GM18502 (cell line): ENCODE measurements around the gene GPHN.

ENCODE experiments used
- ATAC-seq: cut with Tn5 transposase; IDR thresholded peaks from one replicate; pipeline ENCODE4 v1.9.1; 2021; ENCODE audit warnings: mild to moderate bottlenecking; ENCODE audit not compliant: unreplicated experiment, poor library complexity

Gene GPHN

DNA sequence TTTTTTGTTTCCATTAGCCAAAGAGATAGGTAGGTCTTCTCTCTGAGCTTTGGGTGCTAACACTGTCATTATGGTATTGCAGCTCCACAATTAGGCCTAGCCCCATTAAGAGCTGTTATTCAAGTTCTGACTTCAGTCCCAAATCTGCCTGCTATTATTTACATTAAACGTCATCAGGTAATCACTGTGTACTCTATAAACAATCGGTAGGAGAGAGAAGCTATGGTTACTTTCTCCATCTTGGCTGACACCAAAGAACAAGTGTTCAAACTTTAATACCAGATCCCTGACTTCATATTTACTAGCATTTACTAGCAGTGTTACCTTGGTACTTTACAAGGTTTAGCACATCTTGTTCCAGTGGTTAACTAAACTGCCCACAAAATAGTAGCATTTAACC lies 376.2 kb downstream of the GPHN start:
- ATAC-seq: no peak

GRCh38 chr14:66900719-66901118 lies 392.8 kb downstream of the GPHN start:
- no peak for ATAC-seq

- no peak for ATAC-seq
These were observed 402.4 kb downstream of the GPHN start for GRCh38 chr14:66910311-66910840.

DNA sequence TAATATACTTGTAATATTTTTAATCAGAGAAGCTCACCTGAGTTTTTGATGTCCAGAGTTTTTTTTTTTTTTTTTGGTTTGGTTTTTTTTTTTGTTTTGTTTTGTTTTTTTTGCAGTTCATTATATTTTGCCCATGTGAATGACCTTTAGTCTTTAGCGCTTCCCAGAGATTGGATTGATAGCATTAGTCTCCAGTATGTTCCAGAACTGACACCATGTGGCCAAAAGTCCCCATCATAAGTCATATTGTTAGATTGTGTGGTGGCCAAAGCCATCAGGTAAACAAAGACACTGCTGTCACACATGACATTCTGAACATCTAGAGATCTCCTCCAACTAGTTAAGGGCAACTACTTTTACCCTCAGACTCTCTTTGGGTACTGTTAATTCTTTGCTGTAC lies 408.5 kb downstream of the GPHN start:
- no peak for ATAC-seq

DNA sequence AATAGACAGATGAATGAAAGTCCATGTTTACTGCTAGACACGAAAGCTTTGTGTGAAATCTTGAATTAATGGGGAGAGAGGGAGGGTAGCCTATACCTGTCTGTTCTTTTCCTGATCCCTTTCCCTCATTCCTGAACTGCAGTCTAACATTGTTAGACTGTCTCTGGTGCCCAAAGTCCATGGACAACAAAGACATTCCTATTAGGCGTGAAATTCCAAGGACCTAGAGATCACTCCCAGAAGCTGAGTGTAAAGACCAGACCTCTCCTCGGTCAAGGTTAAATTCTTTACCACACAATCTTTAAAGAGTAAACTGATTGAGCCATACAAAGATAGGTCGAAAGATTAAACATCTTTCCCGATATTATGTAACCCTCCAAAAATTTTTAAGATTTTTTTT lies 410.6 kb downstream of the GPHN start:
- ATAC-seq: no peak

DNA sequence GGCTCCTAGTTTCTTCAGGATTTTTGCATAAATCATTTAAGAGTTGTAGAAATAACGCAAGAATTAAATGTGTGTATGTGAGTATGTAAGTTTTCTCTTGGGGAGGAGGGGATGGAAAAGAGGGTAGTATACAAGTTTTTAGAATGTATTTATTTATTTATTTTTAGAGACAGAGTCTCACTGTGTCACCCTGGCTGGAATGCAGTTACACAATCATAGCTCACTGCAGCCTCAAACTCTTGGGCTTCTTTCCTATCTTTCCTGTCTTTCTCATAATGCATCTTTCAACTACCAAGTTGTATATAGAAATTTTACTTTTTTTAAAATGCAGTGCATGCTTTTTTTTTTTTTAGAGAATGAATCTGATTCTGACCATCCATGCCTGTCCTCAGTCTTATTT lies 412.2 kb downstream of the GPHN start:
- no peak for ATAC-seq

- no peak for ATAC-seq
These were observed 415.3 kb downstream of the GPHN start for GRCh38 chr14:66923251-66923650.

DNA sequence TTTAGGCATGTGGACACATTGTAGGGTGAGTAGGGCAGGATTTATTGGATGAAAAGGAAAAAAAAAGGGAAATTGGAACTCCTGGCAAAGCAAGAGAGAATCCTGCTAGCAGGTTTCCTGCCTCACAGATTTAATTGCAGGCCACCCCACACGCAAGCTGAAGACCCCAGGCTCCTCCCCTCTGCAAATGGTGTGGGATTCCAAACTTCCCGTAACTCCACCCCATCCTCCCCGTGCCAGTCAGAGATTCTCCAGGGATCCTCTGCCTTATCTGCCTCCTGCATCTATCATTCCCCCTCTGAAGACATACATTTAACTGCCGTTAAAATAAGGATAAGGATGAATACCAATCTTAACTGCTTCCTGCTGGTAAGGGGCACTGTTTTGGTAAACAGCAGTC lies 431.5 kb downstream of the GPHN start:
- no peak for ATAC-seq

GRCh38 chr14:66944872-66945271 lies 436.9 kb downstream of the GPHN start:
- no peak for ATAC-seq

- ATAC-seq: no peak
These were observed 447.2 kb downstream of the GPHN start for GRCh38 chr14:66955159-66955558.

DNA sequence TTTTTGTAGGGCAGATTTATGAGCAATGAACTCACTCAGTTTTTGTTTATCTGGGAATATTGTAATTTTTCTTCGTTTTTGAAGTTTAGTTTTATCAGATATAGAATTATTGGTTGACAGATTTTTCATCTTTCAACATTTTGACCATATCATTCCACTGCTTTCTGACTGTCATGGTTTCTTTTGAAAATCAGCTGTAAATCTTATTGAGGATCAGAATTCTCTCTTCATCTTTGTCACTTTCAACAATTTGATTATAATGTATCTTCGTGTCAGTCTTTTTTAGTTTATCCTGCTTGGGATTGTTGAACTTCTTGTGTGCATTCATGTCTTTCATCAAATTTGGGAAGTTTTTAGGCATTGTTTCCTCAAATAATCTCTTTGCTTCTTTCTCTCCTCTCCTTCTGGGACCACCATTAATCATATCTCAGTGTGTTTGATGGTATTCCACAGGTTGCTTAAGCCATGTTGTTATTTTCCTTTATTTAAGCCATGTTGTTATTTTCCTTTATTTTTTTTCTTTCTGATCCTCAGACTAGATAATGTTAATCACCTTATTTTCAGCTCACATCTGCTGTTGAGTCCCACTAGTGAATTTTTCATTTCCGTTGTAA lies 451.6 kb downstream of the GPHN start:
- no peak for ATAC-seq

DNA sequence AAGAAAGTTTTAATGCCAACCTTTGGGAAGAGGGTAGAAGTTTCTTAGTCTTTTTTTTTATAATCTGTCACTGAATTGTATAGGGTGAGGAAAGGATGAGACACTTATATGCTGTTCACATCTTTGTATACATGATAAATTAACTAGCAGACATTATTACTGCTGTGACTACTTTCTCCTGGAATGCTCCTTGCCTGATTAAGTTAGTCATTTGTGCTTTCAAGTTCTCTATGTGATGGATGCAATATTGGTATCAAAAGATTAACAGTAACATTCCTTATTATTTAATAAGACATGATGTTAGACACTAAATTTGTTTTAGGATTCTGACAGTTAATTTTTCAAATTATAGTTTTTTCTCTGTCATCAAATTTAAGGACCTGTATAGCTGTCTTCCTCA lies 457.9 kb downstream of the GPHN start:
- ATAC-seq: no peak

GRCh38 chr14:66972469-66972868 lies 464.5 kb downstream of the GPHN start:
- no peak for ATAC-seq

DNA sequence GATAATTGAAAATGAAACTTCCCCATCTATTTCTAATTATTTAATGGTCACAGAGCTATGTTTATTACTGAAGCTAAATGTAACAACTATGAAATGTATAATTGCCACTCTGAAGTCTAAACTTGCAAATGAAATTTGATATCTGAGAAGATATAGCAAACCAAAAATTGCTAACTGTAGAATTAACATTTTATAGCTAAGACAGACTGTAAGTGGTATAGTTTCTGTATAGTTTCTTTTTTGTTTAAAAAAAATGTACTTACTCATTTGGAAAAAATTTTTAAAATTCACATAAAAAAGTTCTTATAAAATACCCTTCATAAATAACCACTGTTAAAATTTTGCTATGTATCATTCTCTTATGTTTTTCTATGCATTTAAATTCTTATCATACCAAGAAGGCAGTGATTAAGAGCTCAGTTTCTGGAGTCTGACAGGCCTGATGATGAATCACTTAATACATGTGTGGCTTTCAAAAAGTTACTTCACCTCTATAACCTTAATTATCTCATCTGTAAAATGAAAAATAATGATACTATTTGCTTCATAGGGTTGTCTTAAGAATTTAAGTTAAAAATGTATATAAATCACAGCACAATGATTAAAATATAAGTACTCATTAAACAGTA lies 466.6 kb downstream of the GPHN start:
- ATAC-seq: no peak

GRCh38 chr14:66975251-66975650 lies 467.3 kb downstream of the GPHN start:
- no peak for ATAC-seq

DNA sequence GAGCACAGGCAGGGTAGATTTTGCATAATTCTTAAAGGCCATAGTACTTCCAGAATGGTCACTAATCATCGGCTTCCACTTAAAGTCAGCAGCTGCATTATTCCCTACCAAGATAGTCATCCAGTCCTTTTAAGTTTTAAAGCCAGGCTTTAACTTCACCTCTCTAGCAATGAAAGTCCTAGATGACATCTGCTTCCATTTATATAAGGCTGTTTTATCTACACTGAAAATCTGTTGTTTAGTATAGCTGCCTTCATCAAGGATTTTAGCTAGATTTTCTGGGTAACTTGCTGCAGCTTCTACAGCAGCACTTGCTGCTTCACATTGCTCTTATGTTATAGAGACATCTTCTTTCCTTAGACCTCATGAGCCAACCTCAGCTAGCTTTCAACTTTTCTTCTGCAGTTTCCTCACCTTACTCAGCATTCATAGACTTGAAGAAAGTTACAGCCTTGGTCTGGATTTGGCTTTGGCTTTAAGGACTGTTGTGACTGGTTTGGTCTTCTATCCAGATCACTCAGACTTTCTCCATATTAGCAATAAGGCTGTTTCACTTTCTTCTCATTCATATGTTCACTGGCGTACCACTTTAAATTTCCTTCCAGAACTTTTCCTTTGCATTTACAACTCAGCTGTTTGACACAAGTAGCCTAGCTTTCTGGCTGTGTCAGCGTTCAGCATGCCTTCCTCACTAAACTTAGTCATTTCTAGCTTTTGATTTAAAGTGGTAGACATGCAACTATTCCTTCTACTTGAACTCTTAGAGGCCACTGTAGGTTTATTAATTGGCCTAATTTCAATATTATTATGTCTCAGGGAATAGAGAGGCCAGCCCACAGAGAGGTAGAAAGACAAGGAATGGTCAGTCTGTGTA lies 471.4 kb downstream of the GPHN start:
- ATAC-seq: no peak

- ATAC-seq: no peak
These were observed 474.3 kb downstream of the GPHN start for GRCh38 chr14:66982247-66982646.

DNA sequence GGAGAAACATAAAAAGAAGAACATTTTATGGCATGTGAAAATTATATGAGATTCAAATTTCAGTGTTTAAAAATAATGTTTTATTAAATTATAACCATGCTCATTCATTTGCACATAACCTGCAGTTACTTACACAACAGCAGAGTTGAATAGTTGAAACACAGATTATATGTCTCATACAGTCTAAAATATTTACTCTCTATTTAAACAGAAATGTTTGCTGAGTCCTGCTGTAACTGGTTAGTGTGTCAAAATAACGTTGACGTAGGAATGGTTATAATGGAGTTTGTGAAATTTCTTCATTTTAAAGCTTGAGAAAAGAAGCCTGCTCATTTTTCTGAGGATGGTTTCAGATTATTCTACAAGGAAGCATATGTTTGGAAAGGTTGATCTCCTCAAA lies 484.8 kb downstream of the GPHN start:
- no peak for ATAC-seq

DNA sequence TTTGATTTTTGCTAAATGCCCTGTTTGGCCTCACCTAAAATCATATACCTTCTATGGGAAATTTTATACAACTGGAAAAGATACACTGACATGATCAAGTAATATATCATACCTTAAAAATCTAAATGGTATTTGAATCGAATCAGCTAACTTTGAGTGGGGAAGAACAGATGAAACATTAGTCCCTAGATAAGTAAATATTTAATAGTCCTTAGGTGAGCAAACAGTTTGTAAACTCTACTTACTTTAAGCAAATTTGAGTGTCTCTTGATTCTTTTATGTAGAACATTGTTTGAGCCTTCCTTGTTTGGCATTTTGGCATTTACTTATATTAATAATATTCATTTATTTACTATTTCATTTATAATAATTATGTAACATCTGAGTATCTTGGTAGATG lies 485.6 kb downstream of the GPHN start:
- ATAC-seq: no peak

GRCh38 chr14:66998013-66998412 lies 490.1 kb downstream of the GPHN start:
- no peak for ATAC-seq

DNA sequence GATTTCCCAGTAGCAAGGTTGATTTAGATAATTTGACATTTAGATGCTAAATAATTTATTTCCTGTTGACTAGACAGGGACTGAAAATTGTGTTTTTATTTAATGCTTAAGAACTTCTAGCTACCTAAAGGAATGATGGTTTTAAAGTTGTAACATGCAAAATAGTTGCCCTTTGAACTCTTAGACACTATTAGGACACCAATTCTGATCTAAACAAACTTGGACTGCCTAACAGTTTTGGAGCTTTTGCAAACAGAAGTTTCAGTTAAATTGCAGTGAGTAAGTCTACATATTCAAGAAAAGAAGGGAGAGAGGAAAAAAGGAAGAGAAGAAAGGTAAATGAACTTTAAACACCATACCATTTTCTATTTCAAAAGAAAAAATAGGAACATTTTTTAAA lies 492.0 kb downstream of the GPHN start:
- no peak for ATAC-seq
